Cardiac fibroblast (primary cell): Measurements from ENCODE around the gene GNA12.

Source experiments
- DNase-seq, 2 donors: peaks; one replicate each; pipeline versions ENCODE4 v3.0.0 to v3.0.0-alpha.2; 2010; ENCODE audit warnings: low read depth in 2 of 2
- H3K4me3 ChIP-seq, 2 donors: replicated peaks in 1 of 2; 1 replicate in 1 of 2; 2 replicates in 1 of 2; pipeline ENCODE4 v1.5.1; 2011; ENCODE audit warnings: low read depth in 2 of 2, low read length in 2 of 2, mild to moderate bottlenecking in 2 of 2, moderate library complexity in 1 of 2
- TF ChIP-seq, protein P1 (sequence below): IDR thresholded peaks from one replicate; pipeline ENCODE4 v1.5.1; 2011; ENCODE audit warnings: low read depth, mild to moderate bottlenecking, low read length, inconsistent platforms

The GNA12 gene

GRCh38 chr7:2814186-2814945 lies 29.7 kb downstream of the GNA12 start:
- H3K4me3 ChIP-seq: peak overlapping the region in 1 of 2 donors; percentile 26
- peak in 1 of 2 donors; percentile 56 for DNase-seq
- TF ChIP-seq, protein P1, sequence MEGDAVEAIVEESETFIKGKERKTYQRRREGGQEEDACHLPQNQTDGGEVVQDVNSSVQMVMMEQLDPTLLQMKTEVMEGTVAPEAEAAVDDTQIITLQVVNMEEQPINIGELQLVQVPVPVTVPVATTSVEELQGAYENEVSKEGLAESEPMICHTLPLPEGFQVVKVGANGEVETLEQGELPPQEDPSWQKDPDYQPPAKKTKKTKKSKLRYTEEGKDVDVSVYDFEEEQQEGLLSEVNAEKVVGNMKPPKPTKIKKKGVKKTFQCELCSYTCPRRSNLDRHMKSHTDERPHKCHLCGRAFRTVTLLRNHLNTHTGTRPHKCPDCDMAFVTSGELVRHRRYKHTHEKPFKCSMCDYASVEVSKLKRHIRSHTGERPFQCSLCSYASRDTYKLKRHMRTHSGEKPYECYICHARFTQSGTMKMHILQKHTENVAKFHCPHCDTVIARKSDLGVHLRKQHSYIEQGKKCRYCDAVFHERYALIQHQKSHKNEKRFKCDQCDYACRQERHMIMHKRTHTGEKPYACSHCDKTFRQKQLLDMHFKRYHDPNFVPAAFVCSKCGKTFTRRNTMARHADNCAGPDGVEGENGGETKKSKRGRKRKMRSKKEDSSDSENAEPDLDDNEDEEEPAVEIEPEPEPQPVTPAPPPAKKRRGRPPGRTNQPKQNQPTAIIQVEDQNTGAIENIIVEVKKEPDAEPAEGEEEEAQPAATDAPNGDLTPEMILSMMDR: no peak

GRCh38 chr7:2813350-2814185 lies 30.5 kb downstream of the GNA12 start:
- no peak for DNase-seq
- peak overlapping the region in 1 of 2 donors; percentile 26 for H3K4me3 ChIP-seq
- TF ChIP-seq, protein P1: no peak

GRCh38 chr7:2812831-2813230 lies 31.3 kb downstream of the GNA12 start:
- DNase-seq: peak in 1 of 2 donors; percentile 52
- no peak overlapping the region for H3K4me3 ChIP-seq
- TF ChIP-seq, protein P1: no peak

GRCh38 chr7:2812114-2812487 lies 32.0 kb downstream of the GNA12 start:
- peak; percentile 72 to 82 for DNase-seq
- H3K4me3 ChIP-seq: peak overlapping the region; percentile 18 to 41
- TF ChIP-seq, protein P1: no peak

DNA sequence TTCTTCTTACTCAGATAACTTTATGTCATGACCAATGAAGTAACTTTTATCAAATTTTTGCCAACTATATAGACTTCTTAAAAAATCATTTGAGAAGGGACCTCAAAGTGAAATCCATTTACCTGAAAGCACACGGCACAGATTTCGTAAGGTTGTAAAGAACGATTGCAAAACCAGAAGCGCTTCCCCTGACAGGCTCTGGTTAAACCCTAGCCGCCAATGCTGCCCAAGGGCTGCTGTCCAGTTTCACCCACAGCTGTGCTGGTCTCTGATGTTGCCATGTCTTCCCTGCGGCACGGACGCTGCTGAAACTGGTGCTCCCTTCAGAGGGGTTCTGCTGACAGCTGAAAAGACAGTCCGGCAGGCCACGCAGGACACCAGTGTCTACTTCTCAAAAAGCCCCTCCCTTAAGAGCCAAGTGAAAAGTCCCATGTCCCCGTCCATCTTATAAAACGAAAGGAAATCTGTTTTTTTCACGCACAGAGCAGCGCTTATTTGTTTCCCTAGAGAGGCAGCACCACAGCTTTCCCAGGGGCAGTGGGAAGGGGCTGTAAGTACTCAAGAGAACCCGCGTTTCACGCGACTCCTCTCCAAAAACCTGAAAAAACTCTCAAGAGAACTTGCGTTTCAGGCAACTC lies 32.5 kb downstream of the GNA12 start:
- peak; percentile 74 to 78 for DNase-seq

DNA sequence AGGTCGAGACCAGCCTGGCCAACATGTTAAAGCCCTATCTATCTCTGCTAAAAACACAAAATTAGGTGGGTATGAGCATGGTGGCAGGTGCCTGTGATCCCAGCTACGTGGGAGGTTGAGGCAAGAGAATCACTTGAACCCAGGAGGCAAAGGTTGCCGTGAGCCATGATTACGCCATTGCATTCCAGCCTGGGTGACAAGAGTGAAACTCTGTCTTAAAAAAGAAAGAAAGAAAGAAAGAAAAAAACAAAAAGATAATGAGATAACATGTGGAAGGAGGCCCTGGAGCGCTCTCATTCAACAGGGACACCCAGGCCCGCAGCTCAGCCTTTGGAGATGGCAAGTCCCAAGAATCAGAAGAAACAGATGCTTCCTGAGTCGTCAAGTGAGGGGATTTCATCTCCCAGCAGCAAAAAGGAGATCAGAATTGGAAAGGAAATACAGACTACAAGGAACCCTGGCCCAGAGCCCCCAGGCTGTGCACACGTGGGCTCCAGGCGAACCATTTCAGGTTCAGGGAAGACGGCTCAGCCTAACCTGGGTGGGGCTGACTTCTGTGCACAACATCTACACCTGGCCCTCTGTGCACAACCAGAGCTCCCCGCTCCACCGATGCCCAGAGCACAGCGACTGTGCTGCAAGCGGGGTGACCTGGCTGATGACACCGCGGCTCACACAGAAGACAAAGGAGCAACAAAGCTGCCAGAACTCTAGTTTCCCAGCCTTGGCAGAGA lies 33.3 kb downstream of the GNA12 start:
- no peak overlapping the region for H3K4me3 ChIP-seq
- TF ChIP-seq, protein P1: no peak
- no peak for DNase-seq

More for the DNA sequence above, 32.5 kb downstream of the GNA12 start:
- H3K4me3 ChIP-seq: peak overlapping the region; percentile 18 to 41
- TF ChIP-seq, protein P1: no peak
